Measurements from ENCODE around the gene MRPS18A. TPM values are rescaled to one million over a fixed set of nuclear protein-coding genes. Genes with fewer than 3 reads are reported as not detected.

The MRPS18A gene
- total and polyA plus RNA-seq, 2 donors (not counting 1 experiment from before 2014, with no cell fraction given), result 39.6 to 46.3 TPM

DNA sequence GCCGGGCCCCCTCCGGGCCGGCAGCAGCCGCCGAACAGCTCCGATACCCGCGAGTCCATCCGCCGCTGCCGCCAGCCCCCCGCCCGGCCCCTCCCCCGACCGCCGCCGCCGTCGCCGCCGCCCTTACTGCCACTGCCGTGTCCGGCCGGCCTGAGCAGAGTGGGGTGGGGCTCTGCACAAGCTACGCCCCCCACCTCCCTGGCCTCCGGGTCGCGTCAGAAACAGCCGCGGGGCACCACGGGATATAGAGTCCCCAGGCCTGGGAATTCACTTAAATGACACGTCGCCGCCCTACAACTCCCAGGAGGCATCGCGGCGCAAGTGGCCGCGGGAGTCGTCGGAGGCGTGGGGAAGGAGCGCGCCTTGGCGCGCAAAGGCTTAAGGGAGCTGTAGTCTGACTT, 58.5 kb downstream of the MRPS18A start, which contains the start of gene GTPBP2:
Gene GTPBP2 (minus strand): TSS at position 161 of the 401 bp plus-strand sequence. CDS start 102 bp downstream, at position 59.
- Mint-ChIP-seq H3K27ac (peak within 1 kb of the TSS; percentile 99), H3K27me3 (no peaks in the 10 kb centered on the region), H3K9me3 (ENCODE audit: insufficient read depth) (no peaks in the 10 kb centered on the region), H3K4me1 (peaks cover 30% of the 10 kb centered on the region), H3K4me3 (peak within 1 kb of the TSS; percentile 100)
- Histone ChIP-seq H3K79me2 (ENCODE audit: control insufficient read depth, insufficient read depth, low read length) (peaks cover 25% of the 10 kb centered on the region), H3K4me3 (ENCODE audit: control extremely low read depth in 1 of 5, extremely low read depth in 1 of 5, insufficient read depth in 1 of 5, low read depth in 2 of 5, low read length in 4 of 5) (peak within 1 kb of the TSS; percentile 79 to 96 (median 90)), H2AFZ (ENCODE audit: insufficient read depth, low read depth, low read length, poor library complexity, severe bottlenecking) (peak within 1 kb of the TSS; percentile 96), H3K36me3 (replicated peaks in 1 of 2; ENCODE audit: control extremely low read depth in 1 of 2, control insufficient read depth in 1 of 2, extremely low read depth in 1 of 2, insufficient read depth in 2 of 2, low read length in 1 of 2) (peaks cover 0 to 29% of the 10 kb centered on the region in 2 experiments), H3K27ac (ENCODE audit: low read length in 2 of 2) (peak within 1 kb of the TSS; percentile 84), H3K9ac (ENCODE audit: low read length) (peak within 1 kb of the TSS; percentile 97), H3K4me1 (ENCODE audit: control insufficient read depth in 2 of 2, insufficient read depth in 2 of 2, low read length in 2 of 2) (peaks cover 22 to 33% of the 10 kb centered on the region in 2 donors), H4K20me1 (ENCODE audit: control insufficient read depth, insufficient read depth, low read length, poor library complexity, severe bottlenecking) (peaks cover 3% of the 10 kb centered on the region), H3K27me3 (replicated peaks in 1 of 4; ENCODE audit: control extremely low read depth in 1 of 4, control insufficient read depth in 3 of 4, insufficient read depth in 4 of 4, low read length in 3 of 4) (no peaks in the 10 kb centered on the region), H3K9me3 (ENCODE audit: control extremely low read depth in 1 of 3, control insufficient read depth in 2 of 3, insufficient read depth in 1 of 3, low read length in 2 of 3) (peaks cover 0 to 3% (median 0%) of the 10 kb centered on the region in 3 donors), H3K4me2 (replicated peaks; ENCODE audit: low read depth, low read length, poor library complexity, severe bottlenecking) (peak within 1 kb of the TSS; percentile 96)
- intact Hi-C loops (cut with micrococcal nuclease), result loop anchor here (1.0 to 10.0 kb wide), 11 partner anchors 16 to 700 kb away; partner anchors contain the start of genes CNPY3, DNPH1, KLHDC3 and MRPS18A
- peak; percentile 86 for ATAC-seq (ENCODE audit: low read depth)
- peak; percentile 97 for DNase-seq
- no peak for TF ChIP-seq EZH2 (IDR thresholded peaks at IDR 0.05; ENCODE audit: borderline replicate concordance, insufficient read depth, low read depth, low read length, poor library complexity, severe bottlenecking)
- TF ChIP-seq, protein P1, sequence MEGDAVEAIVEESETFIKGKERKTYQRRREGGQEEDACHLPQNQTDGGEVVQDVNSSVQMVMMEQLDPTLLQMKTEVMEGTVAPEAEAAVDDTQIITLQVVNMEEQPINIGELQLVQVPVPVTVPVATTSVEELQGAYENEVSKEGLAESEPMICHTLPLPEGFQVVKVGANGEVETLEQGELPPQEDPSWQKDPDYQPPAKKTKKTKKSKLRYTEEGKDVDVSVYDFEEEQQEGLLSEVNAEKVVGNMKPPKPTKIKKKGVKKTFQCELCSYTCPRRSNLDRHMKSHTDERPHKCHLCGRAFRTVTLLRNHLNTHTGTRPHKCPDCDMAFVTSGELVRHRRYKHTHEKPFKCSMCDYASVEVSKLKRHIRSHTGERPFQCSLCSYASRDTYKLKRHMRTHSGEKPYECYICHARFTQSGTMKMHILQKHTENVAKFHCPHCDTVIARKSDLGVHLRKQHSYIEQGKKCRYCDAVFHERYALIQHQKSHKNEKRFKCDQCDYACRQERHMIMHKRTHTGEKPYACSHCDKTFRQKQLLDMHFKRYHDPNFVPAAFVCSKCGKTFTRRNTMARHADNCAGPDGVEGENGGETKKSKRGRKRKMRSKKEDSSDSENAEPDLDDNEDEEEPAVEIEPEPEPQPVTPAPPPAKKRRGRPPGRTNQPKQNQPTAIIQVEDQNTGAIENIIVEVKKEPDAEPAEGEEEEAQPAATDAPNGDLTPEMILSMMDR (IDR thresholded peaks at IDR 0.05), result no peak
- ChIA-PET POLR2A (interaction anchor here (0.6 to 1.7 kb wide), 12 partner anchors 16 to 1065 kb away, joined by 3 to 9 read pairs (median 3); partner anchors contain the start of genes AARS2, HSP90AB1, POLH and RSPH9), CTCF (interaction anchor here (0.7 to 2.5 kb wide), 5 partner anchors 17 to 450 kb away, joined by 4 to 14 read pairs (median 5); no protein-coding TSS in a partner anchor)
- 0% methylated on average over 46 of the region's 46 CpGs for WGBS (ENCODE audit: insufficient coverage)

Data from B cell (primary cell).